WTC11 (cell line): ENCODE measurements around the gene SERF2. TPM values are rescaled to one million over a fixed set of nuclear protein-coding genes. Genes with fewer than 3 reads are reported as not detected.
A peak's percentile ranks its signal among the peaks of the same experiment; 100 is the strongest.

Experiments used
- AFF4 ChIP-seq: sonication (generic); formaldehyde crosslinking; IDR thresholded peaks from 2 replicates; pipeline ENCODE4 v1.8.1; 2023; ENCODE audit warnings: mild to moderate bottlenecking, missing genetic modification reagents, borderline replicate concordance
- ARID4B ChIP-seq: sonication (generic); formaldehyde crosslinking; IDR thresholded peaks from 2 replicates; pipeline ENCODE4 v1.8.0; 2023; ENCODE audit warnings: missing genetic modification reagents, mild to moderate bottlenecking, borderline replicate concordance
- ATF1 ChIP-seq: sonication (generic); formaldehyde crosslinking; IDR thresholded peaks from 2 replicates; pipeline ENCODE4 v1.8.1; 2023; ENCODE audit warnings: mild to moderate bottlenecking, moderate library complexity, missing genetic modification reagents
- ATF6 ChIP-seq: sonication (generic); formaldehyde crosslinking; IDR thresholded peaks from 2 replicates; pipeline ENCODE4 v1.8.1; 2023; ENCODE audit warnings: mild to moderate bottlenecking, missing genetic modification reagents
- CBFB ChIP-seq: sonication (generic); formaldehyde crosslinking; IDR thresholded peaks from 2 replicates; pipeline ENCODE4 v1.8.1; 2022; ENCODE audit warnings: mild to moderate bottlenecking, low read depth, missing genetic modification reagents
- EMX1 ChIP-seq: fragments of 250-450 bp; sonication (Bioruptor Pico); IDR thresholded peaks from 2 replicates; pipeline ENCODE4 v1.8.0; 2021; ENCODE audit warnings: mild to moderate bottlenecking
- FOXK1 ChIP-seq: sonication (generic); formaldehyde crosslinking; IDR thresholded peaks from 2 replicates; pipeline ENCODE4 v1.8.0; 2022; ENCODE audit warnings: mild to moderate bottlenecking, moderate library complexity, missing genetic modification reagents
- GABPB1 ChIP-seq: sonication (generic); formaldehyde crosslinking; IDR thresholded peaks from 2 replicates; pipeline ENCODE4 v1.8.1; 2023; ENCODE audit warnings: mild to moderate bottlenecking, missing genetic modification reagents
- GTF2I ChIP-seq: fragments of 250-450 bp; sonication (Bioruptor Pico); conservative IDR thresholded peaks from 2 replicates; pipeline ENCODE4 v1.4.0; 2021; ENCODE audit warnings: mild to moderate bottlenecking
- MLX ChIP-seq: sonication (generic); formaldehyde crosslinking; IDR thresholded peaks from 2 replicates; pipeline ENCODE4 v1.8.1; 2023; ENCODE audit warnings: mild to moderate bottlenecking, missing genetic modification reagents, moderate library complexity
- MYBL2 ChIP-seq: sonication (generic); formaldehyde crosslinking; IDR thresholded peaks from 2 replicates; pipeline ENCODE4 v1.8.1; 2023; ENCODE audit warnings: mild to moderate bottlenecking, moderate library complexity, missing genetic modification reagents
- NR1H2 ChIP-seq: sonication (generic); formaldehyde crosslinking; IDR thresholded peaks from 2 replicates; pipeline ENCODE4 v1.9.0; 2021; ENCODE audit warnings: mild to moderate bottlenecking, moderate library complexity, missing genetic modification reagents
- NR3C1 ChIP-seq: sonication (generic); formaldehyde crosslinking; conservative IDR thresholded peaks from 2 replicates; pipeline ENCODE4 v1.8.1; 2023; ENCODE audit warnings: low read depth, mild to moderate bottlenecking, missing genetic modification reagents
- SMAD3 ChIP-seq: sonication (generic); formaldehyde crosslinking; IDR thresholded peaks from 2 replicates; pipeline ENCODE4 v1.8.0; 2022; ENCODE audit warnings: missing genetic modification reagents, mild to moderate bottlenecking, borderline replicate concordance
- SMAD4 ChIP-seq: sonication (generic); formaldehyde crosslinking; IDR thresholded peaks from 2 replicates; pipeline ENCODE4 v1.8.0; 2022; ENCODE audit warnings: mild to moderate bottlenecking, missing genetic modification reagents
- STAT6 ChIP-seq: sonication (generic); formaldehyde crosslinking; conservative IDR thresholded peaks from 2 replicates; pipeline ENCODE4 v1.8.1; 2023; ENCODE audit warnings: mild to moderate bottlenecking, low read depth, missing genetic modification reagents, moderate library complexity
- ZBTB21 ChIP-seq: sonication (generic); formaldehyde crosslinking; IDR thresholded peaks from 2 replicates; pipeline ENCODE4 v1.8.1; 2023; ENCODE audit warnings: mild to moderate bottlenecking, missing genetic modification reagents, borderline replicate concordance
- ZMAT4 ChIP-seq: fragments of 250-450 bp; sonication (Bioruptor Pico); IDR thresholded peaks from 2 replicates; pipeline ENCODE4 v1.9.0; 2021; ENCODE audit warnings: mild to moderate bottlenecking
- ZNF121 ChIP-seq: sonication (generic); formaldehyde crosslinking; IDR thresholded peaks from 2 replicates; pipeline ENCODE4 v1.8.0; 2023; ENCODE audit warnings: missing genetic modification reagents
- ZNF317 ChIP-seq: sonication (generic); formaldehyde crosslinking; IDR thresholded peaks from 2 replicates; pipeline ENCODE4 v1.8.1; 2023; ENCODE audit warnings: low read depth, mild to moderate bottlenecking, moderate library complexity, missing genetic modification reagents, borderline replicate concordance
- ZNF512 ChIP-seq: sonication (generic); formaldehyde crosslinking; IDR thresholded peaks from 2 replicates; pipeline ENCODE4 v1.8.1; 2022; ENCODE audit warnings: missing genetic modification reagents, borderline replicate concordance
- total RNA-seq: library from RNA; stranded (reverse); gene quantifications from 3 replicates; pipeline ENCODE4 v1.2.3, GENCODE V29; 2021

Gene SERF2
- total RNA-seq, 1 experiment from 2014 or later, result 694 TPM

GRCh38 chr15:43791993-43792760 is at the start of gene SERF2 (continued):
- no peak for TF ChIP-seq AFF4
- TF ChIP-seq ZMAT4 (CRISPR knock-in tag), result no peak
- no peak for TF ChIP-seq ZNF512 (CRISPR knock-in tag)
- TF ChIP-seq ATF6 (CRISPR knock-in tag), result no peak
- no peak for TF ChIP-seq GTF2I
- peak; percentile 63; the same call in 1 of the 2 replicates for TF ChIP-seq FOXK1
- TF ChIP-seq ARID4B (CRISPR knock-in tag), result no peak
- TF ChIP-seq GABPB1 (CRISPR knock-in tag), result 0 out of 2 replicates have a peak, but pooled peaks have one; percentile 10
- no peak for TF ChIP-seq MLX
- no peak; the same call in 1 of the 2 replicates for TF ChIP-seq ZBTB21 (CRISPR knock-in tag)
- no peak for TF ChIP-seq STAT6 (CRISPR knock-in tag)
- no peak for TF ChIP-seq ZNF121 (CRISPR knock-in tag)
- TF ChIP-seq NR3C1 (CRISPR knock-in tag), result no peak
- TF ChIP-seq MYBL2 (CRISPR knock-in tag), result 0 out of 2 replicates have a peak, but pooled peaks have one; percentile 35
- no peak for TF ChIP-seq ZNF317 (CRISPR knock-in tag)
- peak; percentile 68; the same call in 1 of the 2 replicates for TF ChIP-seq SMAD3
- no peak for TF ChIP-seq ATF1
- TF ChIP-seq SMAD4 (CRISPR knock-in tag), result no peak
- TF ChIP-seq CBFB (CRISPR knock-in tag), result no peak
- no peak for TF ChIP-seq NR1H2 (CRISPR knock-in tag)
- TF ChIP-seq EMX1 (CRISPR knock-in tag), result no peak
